SHP77 (cell line): ENCODE results near the gene ARHGAP29.

Experiments
- DNase-seq, 2 experiments: peaks; one replicate each; lab custom pipeline; 2025; lab: John Stamatoyannopoulos, UW

ARHGAP29 gene

DNA sequence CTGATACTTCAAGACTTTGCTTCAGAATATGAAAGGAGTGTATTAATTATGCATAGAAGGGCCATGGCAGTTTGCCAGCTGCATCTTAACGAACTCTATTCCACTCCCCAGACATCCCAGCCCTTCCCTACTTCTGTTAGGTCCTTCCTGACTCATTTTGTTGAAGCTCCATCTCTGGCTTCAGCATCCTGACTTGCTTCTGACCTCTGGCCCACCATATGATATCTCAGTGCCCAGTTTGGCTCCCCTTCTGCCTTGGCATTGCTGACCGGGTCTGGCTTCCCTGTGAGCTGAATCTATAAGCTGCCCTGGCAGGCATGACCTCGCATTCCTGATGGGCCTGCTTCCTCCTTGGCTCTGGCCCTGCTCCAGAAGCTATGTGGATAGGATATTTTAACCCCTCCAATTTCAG, 27.6 kb upstream of the ARHGAP29 start:
- DNase-seq, result no peak

DNA sequence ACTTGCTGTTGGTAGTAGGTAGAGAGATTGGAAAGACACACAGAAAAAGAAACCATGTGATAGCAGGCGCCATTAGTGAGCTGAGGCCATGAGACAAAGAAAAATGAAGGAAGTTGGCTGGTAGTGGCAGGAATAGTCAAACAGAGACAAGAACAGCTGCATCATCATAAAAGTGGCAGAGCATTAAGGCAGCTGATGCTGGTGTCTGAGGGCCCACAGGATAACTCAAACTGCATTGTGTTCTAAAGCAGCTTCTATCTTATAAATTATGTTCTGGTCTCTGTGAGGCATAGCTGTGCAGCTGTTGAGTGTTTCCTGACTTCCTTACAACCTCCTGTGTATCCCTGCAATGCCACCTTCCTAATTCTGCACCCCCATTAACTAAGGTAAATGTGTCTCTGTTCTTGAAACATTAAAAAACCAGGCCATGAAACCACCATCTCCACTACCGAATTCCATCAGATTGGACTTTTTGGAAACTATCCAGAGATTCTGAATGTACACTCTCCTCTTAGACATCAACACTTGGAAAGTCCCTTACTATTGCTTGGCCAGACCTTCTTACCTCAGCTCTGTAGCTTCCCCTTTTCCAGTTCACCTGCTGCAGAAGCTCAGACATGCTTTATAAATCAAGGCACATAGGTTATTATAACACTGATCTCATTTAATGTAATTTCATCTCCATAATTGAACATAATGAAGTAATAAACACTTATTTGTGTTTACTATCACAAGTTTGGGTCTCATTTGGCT, 23.4 kb upstream of the ARHGAP29 start:
- DNase-seq, result no peak

DNA sequence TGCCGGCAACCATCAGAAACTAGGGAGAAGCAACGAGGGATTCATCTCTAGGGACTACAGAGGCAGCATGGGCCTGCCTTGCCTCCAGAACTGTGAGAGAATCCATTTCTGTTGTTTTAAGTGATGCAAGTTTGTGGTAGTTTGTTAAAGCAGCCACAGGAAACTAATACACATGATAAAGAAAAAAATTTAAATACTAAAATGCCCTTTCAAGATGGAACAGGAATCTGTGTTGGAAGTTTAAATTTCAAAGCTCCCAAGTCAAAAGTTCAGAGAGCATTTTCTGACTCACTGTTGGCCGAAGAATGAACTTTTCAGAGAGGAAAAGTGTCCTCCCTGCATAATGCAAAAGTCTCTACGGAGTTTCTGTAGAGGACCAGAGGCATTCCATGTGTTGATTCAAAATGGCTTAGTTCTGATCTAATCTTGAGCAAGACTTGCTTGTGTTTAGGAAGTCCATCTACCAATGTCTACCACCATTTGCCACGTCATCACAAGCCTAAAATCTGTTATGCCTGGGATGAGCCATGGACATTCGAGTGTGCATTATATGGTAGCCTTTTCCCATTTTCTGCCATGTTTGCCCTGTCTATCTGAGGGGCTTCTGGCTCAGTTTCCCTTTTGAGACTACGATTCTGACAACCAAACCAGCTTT, 22.4 kb upstream of the ARHGAP29 start:
- no peak for DNase-seq

DNA sequence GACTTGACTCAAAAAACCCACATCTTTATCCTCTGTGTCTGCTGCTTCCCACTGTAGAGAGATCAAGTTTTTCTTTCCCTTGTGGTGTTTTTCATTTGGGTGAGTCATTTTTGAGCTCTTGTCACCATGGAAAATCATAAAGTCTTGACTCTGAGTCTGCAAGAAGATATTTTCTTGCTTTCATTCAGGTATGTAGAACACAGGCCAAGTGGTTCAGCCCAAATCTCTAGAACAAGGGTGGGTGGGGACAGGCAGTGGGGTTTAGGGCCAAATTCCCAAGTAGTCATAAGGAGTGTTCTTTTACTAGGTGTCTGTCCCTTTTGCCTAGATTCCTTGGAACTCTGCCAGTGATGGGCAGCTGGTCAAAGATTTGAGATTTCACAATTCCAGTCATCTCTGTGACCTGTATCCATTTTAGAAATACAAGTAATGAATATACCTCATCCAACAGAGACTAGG, 21.5 kb upstream of the ARHGAP29 start:
- DNase-seq, result peak; percentile 71 to 81

DNA sequence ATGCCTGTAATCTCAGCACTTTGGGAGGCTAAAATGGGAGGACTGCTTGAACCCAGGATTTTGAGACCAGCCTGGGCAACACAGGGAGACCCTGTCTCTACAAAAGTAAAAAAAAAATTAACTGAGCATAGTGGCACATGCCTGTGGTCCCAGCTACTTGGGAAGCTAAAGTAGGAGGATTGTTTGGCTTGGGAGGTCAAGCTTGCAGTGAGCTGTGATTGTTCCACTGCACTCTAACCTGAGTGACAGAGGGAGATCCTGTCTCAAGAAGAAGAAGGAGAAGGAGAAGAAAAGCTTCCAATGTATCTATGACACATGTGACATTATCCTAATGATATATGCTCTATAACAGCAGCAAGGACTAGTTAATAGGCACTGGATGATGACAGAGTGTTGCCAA, 20.1 kb upstream of the ARHGAP29 start:
- DNase-seq, result no peak

DNA sequence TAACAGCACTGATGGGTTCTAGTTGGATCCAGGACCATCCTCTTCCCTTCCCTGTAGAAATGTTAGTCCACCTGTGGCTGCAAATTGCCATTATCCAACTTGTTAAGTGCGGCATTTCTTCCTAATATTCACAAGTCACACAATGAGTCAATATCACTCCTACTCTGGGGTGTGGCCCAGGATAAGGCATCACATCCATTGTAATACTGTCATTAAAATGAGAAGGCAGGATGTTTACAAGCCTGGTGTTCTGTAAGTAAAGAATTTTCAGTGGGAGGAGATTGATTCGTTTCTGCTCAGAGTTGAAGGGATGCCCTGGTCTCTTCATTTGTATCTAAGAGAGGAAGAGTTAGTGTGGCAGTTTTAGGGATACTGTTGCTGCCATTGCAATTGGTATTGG, 18.1 kb upstream of the ARHGAP29 start:
- no peak for DNase-seq

DNA sequence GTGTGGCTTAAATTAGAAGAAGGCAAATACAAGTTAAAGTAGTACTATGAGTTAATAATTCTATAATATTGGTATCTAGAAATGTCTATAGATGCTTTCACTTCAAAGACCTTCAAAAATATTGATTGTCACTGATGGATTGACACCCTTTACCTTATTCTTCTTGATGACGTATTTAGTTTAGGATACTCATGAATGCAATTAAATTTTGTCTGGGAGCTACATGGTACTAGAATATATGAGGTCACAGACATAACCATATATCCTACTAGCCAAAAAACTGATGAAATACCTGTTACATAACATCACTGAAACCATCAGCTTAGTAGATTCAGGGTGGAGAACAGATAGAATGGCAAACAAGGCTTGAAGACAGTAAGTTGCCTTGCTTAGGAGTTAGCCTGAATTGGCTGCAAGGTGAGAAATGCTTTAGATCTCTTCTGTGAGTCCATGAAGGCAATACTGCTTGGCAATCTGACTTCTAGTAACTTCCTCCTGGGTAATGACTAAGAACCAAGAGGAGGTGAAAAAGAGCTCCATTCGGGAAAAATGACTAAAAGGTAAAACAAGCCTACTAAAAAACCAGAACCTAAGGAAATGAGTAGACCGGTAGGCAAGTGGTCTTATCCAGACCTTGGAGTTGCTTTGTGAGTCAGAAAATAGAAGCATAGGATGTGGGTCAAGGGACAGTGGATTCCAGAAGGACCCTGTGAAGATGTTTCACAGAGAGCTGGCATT, 16.9 kb upstream of the ARHGAP29 start:
- DNase-seq, result no peak

DNA sequence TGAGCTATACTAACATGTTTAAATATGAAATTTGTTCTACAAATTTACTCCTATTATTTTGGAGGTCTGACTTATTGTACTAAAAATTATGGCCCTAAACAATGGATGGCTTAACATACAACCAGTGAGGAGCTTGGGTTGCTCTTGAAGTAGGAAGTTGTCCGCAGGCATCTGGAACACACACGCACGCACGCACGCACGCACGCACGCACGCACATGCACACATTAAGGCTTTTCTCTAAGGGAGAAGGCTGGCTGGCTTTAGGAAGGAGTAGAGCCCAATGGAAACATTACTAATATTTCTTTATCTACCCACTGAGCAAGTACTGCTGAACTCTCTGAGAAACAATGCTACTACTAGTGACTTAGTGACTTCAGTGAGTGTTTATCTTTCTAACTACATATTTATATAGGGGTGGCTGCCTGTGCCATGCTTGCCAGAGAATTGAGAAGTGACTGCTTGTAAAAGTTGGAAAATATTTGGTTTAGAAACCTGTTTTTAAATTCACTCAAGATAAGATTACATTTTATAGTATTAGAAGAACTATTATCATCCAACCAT, 16.2 kb upstream of the ARHGAP29 start:
- no peak for DNase-seq

DNA sequence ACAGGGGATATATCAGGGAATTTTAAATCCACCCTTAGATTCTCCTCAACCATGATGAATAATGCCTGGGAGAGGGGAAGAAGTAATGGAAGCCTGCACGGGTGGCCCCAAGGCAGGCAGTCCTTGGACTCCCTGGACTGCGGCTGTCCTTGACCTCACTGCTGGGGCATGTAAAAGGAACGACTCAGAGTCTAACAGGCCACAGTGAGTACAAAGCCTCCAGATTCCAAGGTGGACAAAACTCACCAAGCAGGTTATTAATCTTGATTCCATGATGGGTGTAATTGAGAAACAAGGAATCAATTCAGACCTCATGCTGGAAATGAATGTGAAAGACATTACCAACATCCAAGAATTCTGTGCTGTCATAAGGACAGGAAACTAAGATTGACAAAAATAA, 13.0 kb upstream of the ARHGAP29 start:
- DNase-seq, result no peak

DNA sequence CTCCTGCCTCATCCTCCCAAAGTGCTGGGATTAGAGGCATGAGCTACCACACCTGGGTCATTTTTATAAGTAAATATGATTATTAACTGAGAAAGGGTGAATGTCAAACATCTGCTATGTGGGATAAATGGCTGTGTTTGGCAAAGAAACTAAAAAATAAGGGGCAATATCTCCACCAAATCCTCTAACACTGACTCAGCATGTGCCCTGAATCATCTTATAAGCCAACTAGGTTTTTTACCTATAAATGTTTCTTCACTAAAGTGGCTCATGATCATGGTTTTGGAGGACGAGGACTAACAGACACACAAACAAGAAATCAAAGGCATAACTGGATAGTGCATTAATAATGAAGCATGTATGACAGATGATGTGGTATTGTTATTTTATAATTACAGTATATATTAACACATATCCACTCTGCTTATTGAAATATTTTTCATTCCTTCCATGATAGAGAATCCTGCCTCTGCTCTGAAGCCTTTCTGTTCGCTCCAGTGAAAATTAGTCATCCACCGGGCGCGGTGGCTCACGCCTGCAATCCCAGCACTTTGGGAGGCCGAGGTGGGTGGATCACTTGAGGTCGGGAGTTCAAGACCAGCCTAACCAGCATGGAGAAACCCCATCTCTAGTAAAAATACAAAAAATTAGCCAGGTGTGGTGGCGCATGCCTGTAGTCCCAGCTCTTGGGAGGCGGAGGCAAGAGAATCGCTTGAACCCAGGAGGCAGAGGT, 11.7 kb upstream of the ARHGAP29 start:
- DNase-seq, result no peak

DNA sequence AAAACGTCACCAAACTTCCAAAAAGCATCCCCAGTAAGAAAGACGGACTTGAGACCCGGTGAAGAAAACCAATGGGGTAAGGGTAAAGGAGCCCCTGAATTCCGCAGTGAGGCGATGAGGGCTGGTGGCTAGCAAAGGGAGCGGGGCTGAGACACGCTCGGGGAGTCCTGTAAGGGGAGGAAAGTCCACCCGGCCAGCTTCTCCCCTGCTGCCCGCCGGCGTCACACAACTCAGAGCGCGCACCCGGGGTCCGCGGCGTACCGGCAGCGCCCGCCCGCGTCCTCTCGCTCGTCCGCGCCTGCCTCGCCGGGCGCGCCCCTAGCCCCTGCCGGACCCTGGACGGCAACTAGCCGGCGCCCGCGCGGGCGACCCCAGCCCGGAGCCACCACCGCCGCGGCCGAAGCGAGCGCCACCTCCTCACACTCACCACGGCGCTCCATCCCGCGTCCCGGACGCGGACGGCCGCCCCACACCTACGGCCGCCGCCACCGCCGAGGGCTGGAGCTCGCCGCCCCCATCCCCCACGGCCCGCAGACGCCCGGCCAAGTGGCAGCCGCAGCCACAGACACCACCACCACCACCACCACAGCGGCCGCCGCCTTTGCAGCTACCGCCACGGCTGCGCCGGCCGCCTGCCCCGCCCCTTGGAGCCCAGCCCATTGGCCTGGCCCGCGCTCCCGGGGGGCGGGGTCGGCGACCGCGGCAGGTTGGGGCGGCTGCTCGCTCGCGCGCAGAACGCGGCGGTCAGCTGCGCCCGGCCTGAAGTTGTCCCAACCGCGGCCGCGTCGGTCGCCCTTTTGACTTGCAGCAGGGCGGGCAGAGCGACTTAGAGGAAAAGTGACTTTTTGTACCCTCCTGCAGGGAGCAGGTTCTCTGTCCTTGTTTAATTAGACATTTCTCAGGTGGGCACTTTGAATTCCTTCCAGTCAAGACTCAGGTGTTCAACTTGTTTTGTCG, 10.0 kb upstream of the ARHGAP29 start:
- DNase-seq, result peak; percentile 53 to 82

DNA sequence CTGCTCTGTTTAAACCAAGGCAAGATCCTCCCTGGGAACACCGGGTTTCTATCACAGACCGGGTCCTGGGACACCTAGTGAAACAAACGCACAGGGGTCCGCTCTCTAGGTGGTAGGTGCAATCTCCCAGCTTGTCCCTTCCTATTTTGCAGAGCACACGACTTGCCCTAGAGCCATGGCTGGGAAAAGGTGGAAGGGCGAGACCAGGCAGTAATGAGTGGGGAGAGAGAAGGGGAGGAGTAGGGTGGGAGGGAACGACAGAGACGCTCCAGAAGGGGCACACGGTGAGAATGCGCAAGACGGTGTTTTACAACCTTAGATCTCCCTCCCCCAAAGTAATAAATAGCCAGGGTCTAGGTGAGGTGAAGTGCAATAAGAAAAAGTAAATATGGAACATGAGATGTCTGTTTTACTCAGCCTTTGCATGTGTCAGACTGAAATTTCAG, 9.3 kb upstream of the ARHGAP29 start:
- DNase-seq, result no peak

DNA sequence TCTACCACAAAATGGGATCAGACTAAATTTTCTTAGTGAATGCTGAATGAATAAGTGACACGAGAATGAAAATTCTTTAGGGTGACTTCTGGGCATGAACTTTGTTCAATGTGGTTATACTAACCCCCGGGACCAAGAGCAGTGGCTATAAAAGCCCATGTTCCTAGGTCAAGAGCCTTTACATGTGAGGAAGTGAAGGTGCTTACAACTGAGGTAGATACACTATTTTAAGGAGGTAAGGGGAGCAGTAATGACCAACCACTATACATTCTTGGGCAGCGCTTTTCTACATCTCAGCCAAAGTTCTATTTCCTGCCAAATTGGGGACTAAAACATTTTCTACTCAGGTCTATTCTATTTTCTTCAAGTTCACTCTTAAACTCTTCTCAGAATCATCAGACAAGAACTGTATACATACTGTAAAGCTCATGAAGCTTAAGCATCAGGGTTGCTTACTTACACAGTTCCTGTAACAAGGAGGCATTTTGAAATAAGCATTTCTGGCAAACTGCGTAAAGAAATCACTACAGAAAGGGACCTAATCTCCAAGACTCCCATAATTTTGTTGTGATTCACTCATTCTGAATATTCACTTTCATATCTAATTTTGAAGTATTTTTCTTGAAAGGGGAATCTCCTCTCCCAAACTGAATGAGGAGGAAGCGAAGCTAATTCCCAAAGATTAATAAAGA, 8.5 kb upstream of the ARHGAP29 start:
- DNase-seq, result no peak

DNA sequence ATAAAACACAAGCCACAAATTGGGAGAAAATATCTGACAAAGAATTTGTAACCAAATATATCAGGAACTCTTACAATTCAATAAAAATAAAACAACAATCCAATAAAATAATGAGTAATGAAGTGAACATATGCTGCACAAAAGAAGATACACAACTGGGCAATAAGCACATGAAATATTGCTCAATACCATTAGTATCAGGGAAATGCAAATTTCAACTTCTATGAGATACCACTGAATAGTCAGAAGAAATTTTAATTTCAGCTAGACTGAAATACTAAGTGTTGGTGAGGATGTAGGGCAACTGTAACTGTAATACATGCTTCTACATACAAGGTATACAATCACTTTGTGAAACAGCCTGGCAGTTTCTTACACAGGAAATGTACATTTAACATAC, 7.4 kb upstream of the ARHGAP29 start:
- no peak for DNase-seq

DNA sequence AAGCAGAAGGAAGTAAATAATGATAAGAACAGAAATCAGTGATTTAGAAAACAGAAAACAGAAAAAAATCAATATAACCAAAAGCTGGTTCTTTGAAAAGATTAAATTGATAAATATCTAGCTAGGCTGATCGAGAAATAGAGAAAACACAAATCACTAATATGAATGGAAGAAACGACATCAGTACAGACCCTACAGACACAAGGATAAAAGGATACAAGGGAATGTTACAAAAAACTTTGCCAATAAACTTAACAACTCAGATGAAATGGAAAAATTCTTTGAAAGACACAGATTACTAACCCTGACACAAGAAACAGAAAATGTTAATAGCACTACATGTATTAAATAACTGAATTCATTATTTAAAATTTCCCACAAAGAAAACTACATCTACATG, 6.3 kb upstream of the ARHGAP29 start:
- DNase-seq, result no peak

DNA sequence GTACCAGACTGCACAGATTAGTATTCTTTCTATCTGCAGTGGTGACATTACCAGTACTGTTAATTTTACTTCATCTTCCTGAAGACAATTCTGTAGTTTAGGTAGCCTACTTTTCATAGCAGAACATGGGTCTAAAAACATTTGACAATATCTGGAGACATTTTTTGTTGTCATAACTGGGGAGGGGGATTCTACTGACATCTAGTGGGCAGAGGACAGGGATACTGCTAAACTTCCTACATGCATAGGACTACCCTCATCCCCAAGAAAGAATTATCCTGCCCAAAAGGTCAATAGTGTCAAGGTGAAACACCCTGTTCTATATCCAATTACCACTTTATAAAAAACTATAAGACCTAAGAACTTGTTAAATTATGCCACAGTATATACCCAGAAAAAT, 3.4 kb upstream of the ARHGAP29 start:
- DNase-seq, result peak; percentile 38 to 49

DNA sequence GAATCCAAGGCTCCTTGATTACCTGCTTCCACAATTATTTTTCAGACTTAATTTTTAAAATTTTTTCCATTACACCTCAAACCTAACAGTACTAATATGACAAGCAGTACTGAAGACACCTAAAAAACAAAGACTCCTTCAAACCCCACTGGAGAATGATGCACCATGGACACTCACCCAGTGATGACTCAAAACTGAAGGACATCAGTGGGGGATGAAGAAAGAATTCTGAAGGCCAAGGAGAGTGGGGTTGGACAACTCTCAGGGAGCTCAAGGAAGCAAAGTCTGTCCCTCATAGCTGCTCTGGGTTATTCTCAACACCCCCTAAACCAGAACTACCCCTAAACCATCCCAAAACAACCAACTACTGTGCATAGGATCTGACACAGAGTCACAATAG, 2.4 kb upstream of the ARHGAP29 start:
- no peak for DNase-seq

DNA sequence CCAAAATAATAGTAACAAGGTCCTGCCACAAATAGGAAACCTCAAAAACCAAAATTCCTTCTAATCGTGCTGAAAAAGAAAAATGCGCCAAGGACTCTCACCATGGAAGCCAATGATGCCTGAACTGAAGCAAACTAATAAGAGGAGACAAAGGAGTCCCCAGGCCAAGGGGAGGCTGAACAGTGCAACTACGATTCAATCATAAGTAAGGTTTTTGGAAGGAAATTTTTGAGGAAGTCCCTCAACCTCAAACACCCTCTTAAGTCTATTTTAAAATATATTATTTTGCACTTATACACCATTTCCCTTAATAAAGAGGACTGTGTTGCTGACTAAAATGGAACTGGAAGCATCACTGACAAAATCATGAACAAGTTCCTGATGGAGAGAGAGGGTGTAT, 1.7 kb upstream of the ARHGAP29 start:
- no peak for DNase-seq

DNA sequence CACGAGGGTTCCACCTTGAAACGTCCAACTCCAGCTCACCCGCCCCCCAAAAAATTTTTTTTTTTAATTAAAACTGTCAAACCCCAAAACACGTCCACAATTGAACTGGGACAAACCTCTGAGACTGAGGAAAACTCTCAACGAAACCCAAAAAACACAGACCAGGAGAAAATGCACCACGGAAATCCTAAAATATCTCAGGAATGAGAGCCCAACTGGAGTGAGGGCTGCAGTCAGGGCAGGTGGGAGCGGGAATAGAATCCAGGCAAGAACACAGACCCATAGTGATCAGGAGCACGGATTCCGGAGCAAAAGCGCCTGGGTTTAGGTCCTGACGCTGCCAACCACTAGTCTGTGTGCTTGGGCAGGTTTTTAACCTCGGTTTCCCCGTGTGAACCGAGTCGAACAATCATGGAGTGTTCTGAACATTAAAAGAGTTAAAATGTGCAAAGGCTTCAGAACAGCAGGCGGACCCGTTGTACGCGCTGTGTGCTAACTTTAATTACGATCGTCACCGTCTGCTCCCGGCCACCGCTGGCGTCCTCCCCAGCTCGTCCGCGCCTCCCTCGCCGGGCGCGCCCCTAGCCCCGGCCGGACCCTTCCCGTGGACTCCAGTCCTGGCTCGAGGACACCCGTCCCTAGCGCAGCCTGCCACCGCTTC, 624 bp downstream of the ARHGAP29 start:
- DNase-seq, result peak; percentile 25 to 35
